GM12873 (cell line): ENCODE results near the gene RASSF8.

ENCODE experiments used
- TF ChIP-seq, protein P1 (sequence below): IDR thresholded peaks from 2 replicates; pipeline ENCODE4 v1.5.1; 2012; ENCODE audit warnings: low read depth, mild to moderate bottlenecking, moderate library complexity, low read length, control low read depth; ENCODE audit not compliant: insufficient read depth; ENCODE audit errors: missing control alignments

Gene RASSF8

DNA sequence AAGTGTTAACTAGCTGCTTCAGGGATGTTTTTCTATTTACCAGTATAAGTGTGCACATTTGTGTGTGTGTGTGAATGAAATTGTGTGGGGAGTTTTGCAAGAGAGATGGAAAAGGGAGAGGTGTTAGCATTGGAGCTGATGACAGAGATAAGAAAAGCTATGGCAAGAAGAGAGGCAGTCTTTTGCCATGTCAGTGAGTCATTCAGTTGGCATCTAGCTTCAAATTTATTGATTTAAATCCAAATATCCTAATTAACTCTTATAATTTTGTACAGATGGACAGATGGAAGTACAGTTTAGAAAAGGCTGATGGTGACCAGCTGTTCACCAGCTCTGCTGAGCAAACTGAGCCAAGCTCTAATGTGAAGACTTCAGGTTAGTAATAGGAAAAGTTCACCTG, 169.7 kb downstream of the RASSF8 start:
- TF ChIP-seq, protein P1, sequence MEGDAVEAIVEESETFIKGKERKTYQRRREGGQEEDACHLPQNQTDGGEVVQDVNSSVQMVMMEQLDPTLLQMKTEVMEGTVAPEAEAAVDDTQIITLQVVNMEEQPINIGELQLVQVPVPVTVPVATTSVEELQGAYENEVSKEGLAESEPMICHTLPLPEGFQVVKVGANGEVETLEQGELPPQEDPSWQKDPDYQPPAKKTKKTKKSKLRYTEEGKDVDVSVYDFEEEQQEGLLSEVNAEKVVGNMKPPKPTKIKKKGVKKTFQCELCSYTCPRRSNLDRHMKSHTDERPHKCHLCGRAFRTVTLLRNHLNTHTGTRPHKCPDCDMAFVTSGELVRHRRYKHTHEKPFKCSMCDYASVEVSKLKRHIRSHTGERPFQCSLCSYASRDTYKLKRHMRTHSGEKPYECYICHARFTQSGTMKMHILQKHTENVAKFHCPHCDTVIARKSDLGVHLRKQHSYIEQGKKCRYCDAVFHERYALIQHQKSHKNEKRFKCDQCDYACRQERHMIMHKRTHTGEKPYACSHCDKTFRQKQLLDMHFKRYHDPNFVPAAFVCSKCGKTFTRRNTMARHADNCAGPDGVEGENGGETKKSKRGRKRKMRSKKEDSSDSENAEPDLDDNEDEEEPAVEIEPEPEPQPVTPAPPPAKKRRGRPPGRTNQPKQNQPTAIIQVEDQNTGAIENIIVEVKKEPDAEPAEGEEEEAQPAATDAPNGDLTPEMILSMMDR, result no peak
